Activated CD8-positive, alpha-beta memory T cell treated with anti-CD3 and anti-CD28 coated beads, Interleukin-2, amount 10 ng/mL, durations not matched to agents 7 days and 5 days (primary cell): ENCODE measurements around the gene EFCAB3. TPM values are rescaled to one million over a fixed set of nuclear protein-coding genes. Genes with fewer than 3 reads are reported as not detected.
"Not testable (repeated sequence)": the region's sequence is repeated elsewhere in the genome, so short reads cannot be mapped to it uniquely, and the experiment has no call there.

ENCODE experiments used
- ATAC-seq: fragments of 150-1000 bp; cut with Tn5 transposase; one replicate; pipeline ENCODE4 v1.10.0; 2021; ENCODE audit warnings: moderate library complexity
- CTCF ChIA-PET: fragments of 350-600 bp; sonication (Branson Sonifier 250); formaldehyde crosslinking; loops from one replicate; lab custom pipeline; 2021; ENCODE audit warnings: antibody characterized with exemption; lab: Charles Lee
- DNase-seq: peaks from one replicate; pipeline ENCODE4 v3.0.0-alpha.2; 2020
- H3K27ac Mint-ChIP-seq: one replicate; pipeline ENCODE4 v1.8.0; 2021; ENCODE audit warnings: mild to moderate bottlenecking, mixed read lengths
- H3K27me3 Mint-ChIP-seq: one replicate; pipeline ENCODE4 v1.8.0; 2021; ENCODE audit warnings: mixed read lengths
- H3K36me3 Mint-ChIP-seq: one replicate; pipeline ENCODE4 v1.8.0; 2021; ENCODE audit warnings: mild to moderate bottlenecking, mixed read lengths
- H3K4me1 Mint-ChIP-seq: one replicate; pipeline ENCODE4 v1.8.0; 2021; ENCODE audit warnings: mixed read lengths
- H3K4me3 Mint-ChIP-seq: one replicate; pipeline ENCODE4 v1.8.0; 2021; ENCODE audit warnings: mild to moderate bottlenecking, moderate library complexity, mixed read lengths
- H3K9me3 Mint-ChIP-seq: one replicate; pipeline ENCODE4 v1.8.0; 2022; ENCODE audit warnings: low read depth, mixed read lengths
- total RNA-seq, 2 experiments: library from RNA; stranded (reverse); gene quantifications; one replicate each; pipeline ENCODE4 v1.2.3, GENCODE V29; 2021

Gene EFCAB3
- total RNA-seq, 2 experiments from 2014 or later: not detected

DNA sequence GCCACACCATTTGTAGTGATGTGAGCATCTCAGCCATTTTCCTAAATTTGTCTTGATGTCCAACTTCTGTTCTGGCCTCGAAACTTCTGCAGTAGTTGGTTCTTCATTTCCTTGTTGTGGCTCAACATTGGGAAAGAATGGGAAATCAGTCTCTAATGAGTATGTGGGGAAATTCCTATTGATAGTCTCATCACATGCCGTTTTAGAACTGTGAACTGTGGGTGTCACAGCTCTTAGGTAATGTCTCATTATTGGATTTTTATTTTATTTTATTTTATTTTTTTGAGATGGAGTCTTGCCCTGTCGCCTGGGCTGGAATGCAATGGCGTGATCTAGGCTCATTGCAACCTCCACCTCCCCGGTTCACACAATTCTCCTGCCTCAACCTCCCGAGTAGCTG, 60.8 kb downstream of the EFCAB3 start:
- CTCF ChIA-PET: not testable (repeated sequence)

GRCh38 chr17:62444063-62444462, 63.7 kb downstream of the EFCAB3 start:
- ATAC-seq: no peak
- peaks cover 21% of the 10 kb centered on the region for H3K36me3 Mint-ChIP-seq
- no peaks in the 10 kb centered on the region for H3K4me1 Mint-ChIP-seq
- H3K4me3 Mint-ChIP-seq: no peak overlapping the region
- CTCF ChIA-PET: no interaction called here
- H3K27me3 Mint-ChIP-seq: no peaks in the 10 kb centered on the region
- no peaks in the 10 kb centered on the region for H3K9me3 Mint-ChIP-seq
- no peak for DNase-seq
- no peak overlapping the region for H3K27ac Mint-ChIP-seq

More for the DNA sequence above, 60.8 kb downstream of the EFCAB3 start:
- H3K27ac Mint-ChIP-seq, ATAC-seq, H3K27me3 Mint-ChIP-seq, H3K9me3 Mint-ChIP-seq, H3K4me1 Mint-ChIP-seq, H3K4me3 Mint-ChIP-seq, DNase-seq: not testable (repeated sequence)
- peaks cover 16% of the 10 kb centered on the region for H3K36me3 Mint-ChIP-seq

DNA sequence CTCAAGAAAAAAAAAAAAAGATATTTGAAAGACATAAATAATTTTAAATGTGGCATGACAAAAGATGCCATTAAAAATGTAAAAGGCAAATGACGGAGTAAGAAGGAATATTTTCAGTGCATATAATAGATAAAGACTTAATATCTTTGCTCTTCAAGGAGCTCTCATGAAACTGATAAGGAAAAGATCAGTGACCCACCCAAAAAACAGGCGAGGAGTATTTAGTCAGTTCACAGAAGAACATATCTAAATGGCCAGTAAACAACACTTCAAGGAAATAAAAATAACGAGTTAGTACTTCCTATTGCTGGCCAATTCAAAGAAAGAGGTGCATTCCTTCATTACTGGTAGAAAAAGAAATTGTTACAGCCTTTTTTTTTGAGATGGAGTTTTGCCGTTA, 65.4 kb downstream of the EFCAB3 start:
- H3K27me3 Mint-ChIP-seq, H3K4me3 Mint-ChIP-seq, H3K9me3 Mint-ChIP-seq, ATAC-seq, DNase-seq, H3K4me1 Mint-ChIP-seq, CTCF ChIA-PET, H3K27ac Mint-ChIP-seq: not testable (repeated sequence)
- peaks cover 19% of the 10 kb centered on the region for H3K36me3 Mint-ChIP-seq

GRCh38 chr17:62452195-62452594, 71.8 kb downstream of the EFCAB3 start:
- DNase-seq, H3K36me3 Mint-ChIP-seq, H3K4me3 Mint-ChIP-seq, H3K9me3 Mint-ChIP-seq, ATAC-seq, H3K27ac Mint-ChIP-seq, H3K27me3 Mint-ChIP-seq, CTCF ChIA-PET: not testable (repeated sequence)
- H3K4me1 Mint-ChIP-seq: peaks cover 11% of the 10 kb centered on the region

GRCh38 chr17:62453041-62453440, 72.7 kb downstream of the EFCAB3 start:
- H3K27me3 Mint-ChIP-seq, H3K9me3 Mint-ChIP-seq, H3K36me3 Mint-ChIP-seq, CTCF ChIA-PET, H3K4me3 Mint-ChIP-seq, ATAC-seq, H3K27ac Mint-ChIP-seq, DNase-seq: not testable (repeated sequence)
- peaks cover 15% of the 10 kb centered on the region for H3K4me1 Mint-ChIP-seq

- DNase-seq, ATAC-seq, H3K9me3 Mint-ChIP-seq, H3K27ac Mint-ChIP-seq, H3K4me3 Mint-ChIP-seq, H3K36me3 Mint-ChIP-seq, CTCF ChIA-PET, H3K27me3 Mint-ChIP-seq: not testable (repeated sequence)
- peaks cover 19% of the 10 kb centered on the region for H3K4me1 Mint-ChIP-seq
Observed at GRCh38 chr17:62453656-62454055, 73.3 kb downstream of the EFCAB3 start.

- CTCF ChIA-PET, H3K36me3 Mint-ChIP-seq, DNase-seq, H3K9me3 Mint-ChIP-seq, H3K4me3 Mint-ChIP-seq, ATAC-seq, H3K27ac Mint-ChIP-seq, H3K27me3 Mint-ChIP-seq: not testable (repeated sequence)
- peaks cover 19% of the 10 kb centered on the region for H3K4me1 Mint-ChIP-seq
Observed at GRCh38 chr17:62454111-62454510, 73.8 kb downstream of the EFCAB3 start.

DNA sequence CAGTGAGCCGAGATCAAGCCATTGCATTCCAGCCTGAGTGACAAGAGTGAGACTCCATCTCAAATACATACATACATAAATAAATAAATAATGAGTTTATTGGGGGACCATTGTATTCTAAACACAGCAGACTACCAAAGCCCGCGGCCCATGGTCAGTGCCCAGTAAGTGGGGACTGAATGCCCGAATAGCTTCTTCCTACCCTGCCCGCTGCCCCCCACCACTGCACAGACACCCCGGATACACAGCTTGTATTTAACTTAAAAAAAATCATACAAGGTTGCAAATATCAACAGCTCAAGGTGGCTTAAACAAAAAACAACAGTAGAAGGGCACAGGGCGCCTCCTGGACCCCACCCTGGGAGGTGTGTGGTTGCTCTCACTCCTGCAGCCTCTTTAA, 75.7 kb downstream of the EFCAB3 start:
- ATAC-seq: no peak
- CTCF ChIA-PET: no interaction called here
- peaks cover 2% of the 10 kb centered on the region for H3K27me3 Mint-ChIP-seq
- H3K4me3 Mint-ChIP-seq: no peak overlapping the region
- peaks cover 3% of the 10 kb centered on the region for H3K36me3 Mint-ChIP-seq
- no peak for DNase-seq
- peaks cover 19% of the 10 kb centered on the region for H3K4me1 Mint-ChIP-seq
- H3K27ac Mint-ChIP-seq: no peak overlapping the region
- H3K9me3 Mint-ChIP-seq: no peaks in the 10 kb centered on the region

DNA sequence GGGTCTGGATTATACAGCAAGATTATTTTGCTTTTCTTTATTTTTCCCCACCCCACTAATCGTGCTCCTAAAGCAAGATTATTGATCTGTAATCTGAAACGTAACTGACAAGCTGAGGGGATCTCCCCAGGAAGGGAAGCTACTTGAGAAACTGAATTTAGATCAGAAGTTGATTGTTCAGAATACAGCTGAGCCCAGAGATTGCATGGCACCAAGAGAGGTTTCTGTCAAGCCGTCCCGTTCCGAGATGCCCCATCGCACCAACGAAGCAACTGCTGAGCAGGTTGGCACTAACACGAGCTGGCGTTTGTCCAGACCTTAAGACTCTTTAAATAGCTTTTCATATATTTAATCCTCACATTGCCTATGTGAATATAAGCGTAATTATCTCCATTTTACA, 78.1 kb downstream of the EFCAB3 start:
- H3K27me3 Mint-ChIP-seq, H3K4me3 Mint-ChIP-seq, CTCF ChIA-PET, ATAC-seq, H3K9me3 Mint-ChIP-seq, H3K36me3 Mint-ChIP-seq, H3K27ac Mint-ChIP-seq, DNase-seq: not testable (repeated sequence)
- peaks cover 16% of the 10 kb centered on the region for H3K4me1 Mint-ChIP-seq

DNA sequence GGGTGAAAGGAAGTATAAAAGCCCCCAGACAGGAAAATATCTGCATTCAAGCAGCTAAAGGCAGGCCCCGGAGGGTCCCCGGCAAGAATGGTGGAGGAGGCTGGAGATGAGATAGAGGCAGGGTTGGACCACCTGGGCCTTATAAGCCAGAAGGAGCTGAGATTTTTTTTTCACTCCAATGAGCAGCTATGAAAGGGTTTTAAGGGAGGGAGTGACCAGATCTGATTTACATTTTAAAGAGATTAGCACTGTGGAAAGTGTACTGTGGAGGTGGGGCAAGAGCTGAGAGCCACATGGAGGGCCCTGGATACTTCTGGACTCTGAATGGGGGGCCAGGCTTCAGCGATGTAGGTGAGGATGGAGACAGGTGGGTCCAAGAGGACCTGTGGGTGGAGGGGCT, 84.1 kb downstream of the EFCAB3 start:
- ATAC-seq, H3K9me3 Mint-ChIP-seq, H3K4me1 Mint-ChIP-seq, CTCF ChIA-PET, H3K27me3 Mint-ChIP-seq, H3K36me3 Mint-ChIP-seq, DNase-seq, H3K27ac Mint-ChIP-seq, H3K4me3 Mint-ChIP-seq: not testable (repeated sequence)

DNA sequence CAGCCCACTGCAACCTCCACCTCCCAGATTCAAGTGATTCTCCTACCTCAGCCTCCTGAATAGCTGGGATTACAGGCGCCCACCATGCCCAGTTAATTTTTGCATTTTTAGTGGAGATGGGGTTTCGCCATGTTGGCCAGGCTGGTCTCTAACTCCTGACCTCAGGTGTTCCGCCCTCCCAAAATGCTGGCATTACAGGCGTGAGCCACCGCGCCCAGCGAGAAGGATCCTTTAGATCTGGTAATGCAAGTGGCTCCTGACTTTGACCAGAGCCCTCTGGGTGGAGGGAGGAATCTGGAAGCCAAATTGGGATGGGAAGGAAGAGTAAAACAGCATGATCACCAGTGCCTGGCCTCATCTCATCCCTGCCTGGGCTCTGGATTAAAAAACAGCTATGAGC, 84.9 kb downstream of the EFCAB3 start:
- CTCF ChIA-PET, H3K27me3 Mint-ChIP-seq, H3K9me3 Mint-ChIP-seq, H3K27ac Mint-ChIP-seq, DNase-seq, H3K36me3 Mint-ChIP-seq, ATAC-seq, H3K4me1 Mint-ChIP-seq, H3K4me3 Mint-ChIP-seq: not testable (repeated sequence)

Other genes with a start within 250 kb of the EFCAB3 start
- 10 to 100 TPM; 19.4 to 28.3 TPM for gene METTL2A, start 43.3 kb downstream of the EFCAB3 start, total RNA-seq
- 10 to 100 TPM; 42.0 to 43.9 TPM for gene TLK2, start 98.3 kb downstream of the EFCAB3 start, total RNA-seq
- gene MRC2, start 247.1 kb downstream of the EFCAB3 start, total RNA-seq: 1 to 10 TPM in 1 of 2 experiments, under 1 TPM in 1; 0.61 to 4.7 TPM